DOHH2 (cell line): Measurements from ENCODE around the gene MRPL48.

Experiments
- EZH2phosphoT487 ChIP-seq: fragments of 200-600 bp; sonication (generic); IDR thresholded peaks from 2 replicates; pipeline ENCODE4 v1.6.1; 2017; ENCODE audit warnings: borderline replicate concordance, mild to moderate bottlenecking, antibody characterized with exemption, low read length, moderate library complexity, mixed read lengths
- TF ChIP-seq, protein P1 (sequence below): fragments of 200-600 bp; sonication (generic); IDR thresholded peaks from one replicate; pipeline ENCODE4 v1.5.1; 2014; ENCODE audit warnings: antibody characterized with exemption, mild to moderate bottlenecking, low read depth, low read length; ENCODE audit not compliant: poor library complexity, severe bottlenecking

- no peak for TF ChIP-seq EZH2phosphoT487
- TF ChIP-seq, protein P1, sequence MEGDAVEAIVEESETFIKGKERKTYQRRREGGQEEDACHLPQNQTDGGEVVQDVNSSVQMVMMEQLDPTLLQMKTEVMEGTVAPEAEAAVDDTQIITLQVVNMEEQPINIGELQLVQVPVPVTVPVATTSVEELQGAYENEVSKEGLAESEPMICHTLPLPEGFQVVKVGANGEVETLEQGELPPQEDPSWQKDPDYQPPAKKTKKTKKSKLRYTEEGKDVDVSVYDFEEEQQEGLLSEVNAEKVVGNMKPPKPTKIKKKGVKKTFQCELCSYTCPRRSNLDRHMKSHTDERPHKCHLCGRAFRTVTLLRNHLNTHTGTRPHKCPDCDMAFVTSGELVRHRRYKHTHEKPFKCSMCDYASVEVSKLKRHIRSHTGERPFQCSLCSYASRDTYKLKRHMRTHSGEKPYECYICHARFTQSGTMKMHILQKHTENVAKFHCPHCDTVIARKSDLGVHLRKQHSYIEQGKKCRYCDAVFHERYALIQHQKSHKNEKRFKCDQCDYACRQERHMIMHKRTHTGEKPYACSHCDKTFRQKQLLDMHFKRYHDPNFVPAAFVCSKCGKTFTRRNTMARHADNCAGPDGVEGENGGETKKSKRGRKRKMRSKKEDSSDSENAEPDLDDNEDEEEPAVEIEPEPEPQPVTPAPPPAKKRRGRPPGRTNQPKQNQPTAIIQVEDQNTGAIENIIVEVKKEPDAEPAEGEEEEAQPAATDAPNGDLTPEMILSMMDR = no peak
Measured at GRCh38 chr11:73789279-73789670, 1.6 kb downstream of the MRPL48 start.
